Psoas muscle (tissue), 8 donors: ENCODE measurements around the gene TUBAL3. TPM values are rescaled to one million over a fixed set of nuclear protein-coding genes. Genes with fewer than 3 reads are reported as not detected.

ENCODE experiments used
- ATAC-seq, 4 donors: fragments of 200-7000 bp; cut with Tn5 transposase; one replicate each; pipeline ENCODE4 v1.9.1; 2020; ENCODE audit warnings: moderate library complexity in 3 of 4, mild to moderate bottlenecking in 2 of 4
- DNase-seq, 2 donors: peaks; one replicate each; pipeline ENCODE4 v3.0.0-alpha.2; 2020
- H3K27ac ChIP-seq: fragments of 200-600 bp; one replicate; pipeline ENCODE4 v1.8.0; 2022
- H3K27me3 ChIP-seq, 3 donors: fragments of 200-600 bp in 1 of 3; one replicate each; pipeline versions ENCODE4 v1.6.1 to v1.8.0; 2013 to 2022; ENCODE audit warnings: low read length in 2 of 3, mild to moderate bottlenecking in 2 of 3, moderate library complexity in 1 of 3; ENCODE audit not compliant: insufficient read depth in 3 of 3
- H3K36me3 ChIP-seq, 2 donors: fragments of 200-600 bp in 1 of 2; one replicate each; pipeline versions ENCODE4 v1.6.1 to v1.8.0; 2013 to 2022; ENCODE audit warnings: low read depth in 1 of 2, mild to moderate bottlenecking in 1 of 2, moderate library complexity in 1 of 2; ENCODE audit not compliant: insufficient read depth in 1 of 2
- H3K4me1 ChIP-seq: fragments of 200-600 bp; one replicate; pipeline ENCODE4 v1.8.0; 2022
- H3K4me3 ChIP-seq: fragments of 200-600 bp; one replicate; pipeline ENCODE4 v1.8.0; 2022; ENCODE audit warnings: mild to moderate bottlenecking
- H3K9me3 ChIP-seq: fragments of 200-600 bp; one replicate; pipeline ENCODE4 v1.8.0; 2022
- CTCF ChIP-seq: fragments of 200-600 bp; IDR thresholded peaks from one replicate; pipeline ENCODE4 v1.8.0; 2022; ENCODE audit warnings: antibody characterized with exemption
- WGBS, 3 donors: extraction: QIAGEN DNeasy Blood & Tissue Kit; methylation state at CpG; one replicate each; pipeline versions ENCODE4 v1.1.6 to v1.1.7; 2013; 5-methylcytosine and 5-hydroxymethylcytosine counted together
- intact Hi-C, 2 donors: fragments of 100-400 bp; cut with DNase I; formaldehyde crosslinking; loops; one replicate each; pipeline versions ENCODE4 v1.11.0 to v1.14.2; 2022
- polyA plus RNA-seq, 3 donors: library from polyadenylated mRNA; stranded (reverse); fragments of 200-250 nt; gene quantifications; one replicate each; pipeline ENCODE4 v1.2.3, GENCODE V29; 2013
- total RNA-seq, 4 donors: library from RNA; stranded (reverse); fragmentation: NEBNext Ultra II Directional in 2 of 4; extraction: Animal tissue kit (Norgen Biotek cat#: 25700) in 2 of 4; gene quantifications; one replicate each; pipeline versions ENCODE4 v1.2.1 to v1.2.4, GENCODE V29; 2021 to 2023
- donor health status: healthy with polysubstance abuse.
- donor health status: DM: no; HTN: no; CAD: no; lungs with moderate emphysema.
- donor health status: Bipolar disorder and iron deficiency.
- donor health status: healthy.
- donor health status: DM: yes; HTN: yes; CAD: no.
- donor health status: DM: no; HTN: no; CAD: no.
- donor health status: DM: no; HTN: no; CAD: no.
- donor health status: DM: yes; HTN: yes; CAD: no.

Gene TUBAL3
- total and polyA plus RNA-seq, 7 donors = 0.06 to 0.23 (median 0.15) TPM; not detected in 2

- no peaks in the 10 kb centered on the region for H3K4me1 ChIP-seq
- no peak overlapping the region for H3K4me3 ChIP-seq
- WGBS, 3 donors = 86 to 89% (median 87%) methylated on average over 18 of the region's 18 CpGs
- no peak overlapping the region for H3K27ac ChIP-seq
- DNase-seq = no peak
- no peaks in the 10 kb centered on the region for H3K27me3 ChIP-seq
- no peak for ATAC-seq
- TF ChIP-seq CTCF = no peak
- H3K36me3 ChIP-seq = no peaks in the 10 kb centered on the region
- peaks cover 10% of the 10 kb centered on the region for H3K9me3 ChIP-seq
- intact Hi-C loops = no loop called here
These were observed 9.5 kb downstream of the TUBAL3 start for GRCh38 chr10:5395168-5395567.

GRCh38 chr10:5393529-5393928 lies 11.1 kb downstream of the TUBAL3 start:
- TF ChIP-seq CTCF = no peak
- Histone ChIP-seq H3K36me3 (no peaks in the 10 kb centered on the region), H3K27ac (no peak overlapping the region), H3K27me3 (no peaks in the 10 kb centered on the region), H3K9me3 (peaks cover 18% of the 10 kb centered on the region), H3K4me3 (no peak overlapping the region), H3K4me1 (no peaks in the 10 kb centered on the region)
- DNase-seq (no peak), ATAC-seq (no peak)
- intact Hi-C loops = no loop called here
- WGBS, 3 donors = 94 to 98% (median 97%) methylated on average over 14 of the region's 14 CpGs

GRCh38 chr10:5391790-5392189 lies 12.8 kb downstream of the TUBAL3 start:
- Histone ChIP-seq H3K27me3 (no peaks in the 10 kb centered on the region), H3K36me3 (no peaks in the 10 kb centered on the region), H3K4me1 (no peaks in the 10 kb centered on the region), H3K27ac (no peak overlapping the region), H3K4me3 (no peak overlapping the region), H3K9me3 (peaks cover 18% of the 10 kb centered on the region)
- no peak for TF ChIP-seq CTCF
- intact Hi-C loops = no loop called here
- WGBS, 3 donors = 27 to 35% (median 31%) methylated on average over 3 of the region's 3 CpGs
- ATAC-seq (no peak), DNase-seq (no peak)

GRCh38 chr10:5390607-5391205 lies 13.9 kb downstream of the TUBAL3 start:
- H3K27me3 ChIP-seq = no peaks in the 10 kb centered on the region
- H3K27ac ChIP-seq = no peak overlapping the region
- 96 to 100% (median 100%) methylated on average over 1 of the region's 1 CpG for WGBS, 3 donors
- DNase-seq (no peak), ATAC-seq (no peak)
- TF ChIP-seq CTCF = no peak
- H3K4me3 ChIP-seq = no peak overlapping the region
- H3K4me1 ChIP-seq = no peaks in the 10 kb centered on the region
- intact Hi-C loops = no loop called here
- H3K36me3 ChIP-seq = no peaks in the 10 kb centered on the region
- H3K9me3 ChIP-seq = peaks cover 18% of the 10 kb centered on the region

- H3K27me3 ChIP-seq = no peaks in the 10 kb centered on the region
- ATAC-seq (no peak), DNase-seq (no peak)
- intact Hi-C loops = loop anchor here (5.0 kb wide), 1 partner anchor 540 kb away; no protein-coding TSS in a partner anchor
- no peak overlapping the region for H3K27ac ChIP-seq
- no peak overlapping the region for H3K4me3 ChIP-seq
- H3K36me3 ChIP-seq = no peaks in the 10 kb centered on the region
- TF ChIP-seq CTCF = no peak
- WGBS, 3 donors = 92 to 94% (median 93%) methylated on average over 5 of the region's 5 CpGs
- H3K9me3 ChIP-seq = peaks cover 18% of the 10 kb centered on the region
- H3K4me1 ChIP-seq = no peaks in the 10 kb centered on the region
These were observed 17.5 kb downstream of the TUBAL3 start for GRCh38 chr10:5387169-5387568.
